NB4 (cell line): ENCODE data around the gene FZR1.

Source experiments
- DNase-seq: peaks from one replicate; pipeline ENCODE4 v3.0.0; 2010; ENCODE audit warnings: low read depth
- H3K4me3 ChIP-seq: one replicate; pipeline ENCODE4 v1.5.1; 2011; ENCODE audit warnings: mild to moderate bottlenecking, low read depth, low read length, moderate library complexity
- MYC ChIP-seq: IDR thresholded peaks from 2 replicates; pipeline ENCODE4 v1.6.1; 2011; ENCODE audit warnings: low read depth, low read length
- POLR2A ChIP-seq: IDR thresholded peaks from 2 replicates; pipeline ENCODE4 v1.6.1; 2011; ENCODE audit warnings: mild to moderate bottlenecking; ENCODE audit not compliant: insufficient read length; ENCODE audit errors: extremely low read depth
- TF ChIP-seq, protein P1 (sequence below): IDR thresholded peaks from one replicate; pipeline ENCODE4 v1.5.1; 2012; ENCODE audit warnings: low read depth, low read length
- TF ChIP-seq, protein P2 (sequence below): IDR thresholded peaks from 2 replicates; pipeline ENCODE4 v1.6.1; 2011; ENCODE audit warnings: low read depth, low read length

Gene FZR1

GRCh38 chr19:3505598-3506383 is at the start of gene FZR1:
FZR1 (plus strand) TSS chr19:3506311; CDS start chr19:3522990, 16,679 bp downstream.
- TF ChIP-seq POLR2A = peak; percentile 39
- TF ChIP-seq, protein P1, sequence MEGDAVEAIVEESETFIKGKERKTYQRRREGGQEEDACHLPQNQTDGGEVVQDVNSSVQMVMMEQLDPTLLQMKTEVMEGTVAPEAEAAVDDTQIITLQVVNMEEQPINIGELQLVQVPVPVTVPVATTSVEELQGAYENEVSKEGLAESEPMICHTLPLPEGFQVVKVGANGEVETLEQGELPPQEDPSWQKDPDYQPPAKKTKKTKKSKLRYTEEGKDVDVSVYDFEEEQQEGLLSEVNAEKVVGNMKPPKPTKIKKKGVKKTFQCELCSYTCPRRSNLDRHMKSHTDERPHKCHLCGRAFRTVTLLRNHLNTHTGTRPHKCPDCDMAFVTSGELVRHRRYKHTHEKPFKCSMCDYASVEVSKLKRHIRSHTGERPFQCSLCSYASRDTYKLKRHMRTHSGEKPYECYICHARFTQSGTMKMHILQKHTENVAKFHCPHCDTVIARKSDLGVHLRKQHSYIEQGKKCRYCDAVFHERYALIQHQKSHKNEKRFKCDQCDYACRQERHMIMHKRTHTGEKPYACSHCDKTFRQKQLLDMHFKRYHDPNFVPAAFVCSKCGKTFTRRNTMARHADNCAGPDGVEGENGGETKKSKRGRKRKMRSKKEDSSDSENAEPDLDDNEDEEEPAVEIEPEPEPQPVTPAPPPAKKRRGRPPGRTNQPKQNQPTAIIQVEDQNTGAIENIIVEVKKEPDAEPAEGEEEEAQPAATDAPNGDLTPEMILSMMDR = no peak
- TF ChIP-seq, protein P2, sequence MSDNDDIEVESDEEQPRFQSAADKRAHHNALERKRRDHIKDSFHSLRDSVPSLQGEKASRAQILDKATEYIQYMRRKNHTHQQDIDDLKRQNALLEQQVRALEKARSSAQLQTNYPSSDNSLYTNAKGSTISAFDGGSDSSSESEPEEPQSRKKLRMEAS = no peak
- TF ChIP-seq MYC = peak; percentile 44; the same call in 1 of the 2 replicates
- peak within 1 kb of the TSS; percentile 72 for H3K4me3 ChIP-seq
- peak; percentile 95 for DNase-seq

DNA sequence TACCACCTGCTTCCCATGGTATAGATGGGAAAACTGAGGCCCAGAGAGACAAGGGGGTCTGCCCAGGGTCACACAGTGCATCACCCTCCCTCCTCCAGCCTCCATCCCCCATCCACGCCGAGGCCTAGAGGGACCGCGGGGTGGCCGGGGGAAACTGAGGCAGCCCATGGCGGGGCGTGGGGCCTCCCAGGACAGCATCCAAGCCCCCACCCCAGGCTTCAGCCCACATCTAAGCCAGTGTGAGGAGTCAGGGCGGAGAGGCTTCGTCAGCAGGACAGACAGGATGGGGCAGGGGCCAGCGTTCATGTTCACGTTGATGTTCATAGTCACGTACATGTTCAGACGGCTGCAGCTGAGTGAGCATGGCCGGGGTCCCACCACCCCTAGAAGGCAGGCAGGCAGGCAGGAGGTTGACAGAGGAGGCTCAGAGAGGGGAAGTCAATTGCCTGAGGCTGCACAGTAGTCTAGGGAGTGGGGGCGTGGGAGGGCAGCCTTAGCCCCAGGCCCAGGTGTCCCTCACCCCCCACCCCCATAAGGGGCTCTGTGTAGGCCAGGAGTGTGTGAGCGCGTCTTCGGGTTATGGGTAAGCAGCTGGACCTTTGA is 49.1 kb upstream of the FZR1 start:
- TF ChIP-seq, protein P1 = no peak
- TF ChIP-seq, protein P2 = no peak
- TF ChIP-seq POLR2A (no peak), MYC (no peak)
- H3K4me3 ChIP-seq = no peak overlapping the region
- no peak for DNase-seq

- no peak overlapping the region for H3K4me3 ChIP-seq
- TF ChIP-seq, protein P2 = no peak
- TF ChIP-seq POLR2A (no peak), MYC (no peak)
- TF ChIP-seq, protein P1 = no peak
- no peak for DNase-seq
Observed at GRCh38 chr19:3457528-3458228, 48.4 kb upstream of the FZR1 start.

- no peak for TF ChIP-seq POLR2A
- TF ChIP-seq, protein P2 = no peak
- no peak overlapping the region for H3K4me3 ChIP-seq
- no peak for DNase-seq
Observed at GRCh38 chr19:3458229-3459088, 47.7 kb upstream of the FZR1 start.

GRCh38 chr19:3459089-3459881 is 46.8 kb upstream of the FZR1 start:
- no peak for TF ChIP-seq POLR2A
- TF ChIP-seq, protein P1 = no peak
- TF ChIP-seq MYC = no peak
- TF ChIP-seq, protein P2 = no peak
- H3K4me3 ChIP-seq = no peak overlapping the region
- DNase-seq = no peak
